Measurements from ENCODE around the gene RAB36.

RAB36 gene

DNA sequence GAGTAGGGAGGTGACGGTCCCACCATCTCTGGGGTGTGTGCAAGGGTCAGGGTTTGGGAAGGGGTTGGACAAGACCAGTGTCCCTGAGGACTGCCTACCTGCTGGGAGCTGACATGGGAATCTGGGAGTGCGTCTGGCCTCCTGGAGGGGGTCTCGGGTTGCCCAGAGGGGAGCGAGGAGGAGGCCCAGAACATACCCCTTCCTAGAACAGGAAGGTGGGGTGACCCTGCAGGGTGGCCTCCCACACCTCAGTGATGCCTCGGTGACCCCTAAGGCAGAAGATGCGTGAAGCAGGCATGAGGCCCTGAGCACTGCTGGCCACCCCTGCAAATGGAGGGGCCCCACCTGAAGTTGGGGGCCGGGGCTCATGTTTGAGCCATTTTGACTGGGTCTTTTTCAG, 29.9 kb upstream of the RAB36 start:
- H3K36me3 ChIP-seq (ENCODE audit: control insufficient read depth in 2 of 2, insufficient read depth in 2 of 2, low read length in 2 of 2), result no peaks in the 10 kb centered on the region
- H3K27ac ChIP-seq (ENCODE audit: low read depth in 2 of 2, low read length in 2 of 2), result no peak overlapping the region
- H3K4me1 ChIP-seq (ENCODE audit: control insufficient read depth in 2 of 2, insufficient read depth in 2 of 2, low read length in 2 of 2), result no peaks in the 10 kb centered on the region
- no peak overlapping the region for H3K9ac ChIP-seq (ENCODE audit: low read depth in 1 of 2, low read length in 2 of 2)
- H3K4me3 ChIP-seq (ENCODE audit: low read length in 2 of 2), result no peak overlapping the region
- no peaks in the 10 kb centered on the region for H3K9me3 ChIP-seq (ENCODE audit: control insufficient read depth in 2 of 2, low read length in 2 of 2)
- no peaks in the 10 kb centered on the region for H3K27me3 ChIP-seq (ENCODE audit: control insufficient read depth in 2 of 2, insufficient read depth in 2 of 2, low read length in 2 of 2)

GRCh38 chr22:23115825-23116494, 29.3 kb upstream of the RAB36 start:
- no peak overlapping the region for H3K9ac ChIP-seq (ENCODE audit: low read depth in 1 of 2, low read length in 2 of 2)
- H3K4me3 ChIP-seq (ENCODE audit: low read length in 2 of 2), result no peak overlapping the region
- no peaks in the 10 kb centered on the region for H3K9me3 ChIP-seq (ENCODE audit: control insufficient read depth in 2 of 2, low read length in 2 of 2)
- no peaks in the 10 kb centered on the region for H3K4me1 ChIP-seq (ENCODE audit: control insufficient read depth in 2 of 2, insufficient read depth in 2 of 2, low read length in 2 of 2)
- H3K27me3 ChIP-seq (ENCODE audit: control insufficient read depth in 2 of 2, insufficient read depth in 2 of 2, low read length in 2 of 2), result no peaks in the 10 kb centered on the region
- H3K36me3 ChIP-seq (ENCODE audit: control insufficient read depth in 2 of 2, insufficient read depth in 2 of 2, low read length in 2 of 2), result no peaks in the 10 kb centered on the region
- no peak overlapping the region for H3K27ac ChIP-seq (ENCODE audit: low read depth in 2 of 2, low read length in 2 of 2)

GRCh38 chr22:23116506-23117263, 28.6 kb upstream of the RAB36 start:
- Histone ChIP-seq H3K9ac (ENCODE audit: low read depth in 1 of 2, low read length in 2 of 2) (no peak overlapping the region), H3K27ac (ENCODE audit: low read depth in 2 of 2, low read length in 2 of 2) (no peak overlapping the region), H3K4me3 (ENCODE audit: low read length in 2 of 2) (no peak overlapping the region), H3K27me3 (ENCODE audit: control insufficient read depth in 2 of 2, insufficient read depth in 2 of 2, low read length in 2 of 2) (no peaks in the 10 kb centered on the region), H3K9me3 (ENCODE audit: control insufficient read depth in 2 of 2, low read length in 2 of 2) (no peaks in the 10 kb centered on the region), H3K36me3 (ENCODE audit: control insufficient read depth in 2 of 2, insufficient read depth in 2 of 2, low read length in 2 of 2) (no peaks in the 10 kb centered on the region), H3K4me1 (ENCODE audit: control insufficient read depth in 2 of 2, insufficient read depth in 2 of 2, low read length in 2 of 2) (no peaks in the 10 kb centered on the region)

- Histone ChIP-seq H3K4me3 (ENCODE audit: low read length in 2 of 2) (no peak overlapping the region), H3K9me3 (ENCODE audit: control insufficient read depth in 2 of 2, low read length in 2 of 2) (no peaks in the 10 kb centered on the region), H3K27ac (ENCODE audit: low read depth in 2 of 2, low read length in 2 of 2) (no peak overlapping the region), H3K4me1 (ENCODE audit: control insufficient read depth in 2 of 2, insufficient read depth in 2 of 2, low read length in 2 of 2) (no peaks in the 10 kb centered on the region), H3K9ac (ENCODE audit: low read depth in 1 of 2, low read length in 2 of 2) (no peak overlapping the region), H3K36me3 (ENCODE audit: control insufficient read depth in 2 of 2, insufficient read depth in 2 of 2, low read length in 2 of 2) (no peaks in the 10 kb centered on the region), H3K27me3 (ENCODE audit: control insufficient read depth in 2 of 2, insufficient read depth in 2 of 2, low read length in 2 of 2) (no peaks in the 10 kb centered on the region)
These were observed 28.0 kb upstream of the RAB36 start for GRCh38 chr22:23117275-23117674.

DNA sequence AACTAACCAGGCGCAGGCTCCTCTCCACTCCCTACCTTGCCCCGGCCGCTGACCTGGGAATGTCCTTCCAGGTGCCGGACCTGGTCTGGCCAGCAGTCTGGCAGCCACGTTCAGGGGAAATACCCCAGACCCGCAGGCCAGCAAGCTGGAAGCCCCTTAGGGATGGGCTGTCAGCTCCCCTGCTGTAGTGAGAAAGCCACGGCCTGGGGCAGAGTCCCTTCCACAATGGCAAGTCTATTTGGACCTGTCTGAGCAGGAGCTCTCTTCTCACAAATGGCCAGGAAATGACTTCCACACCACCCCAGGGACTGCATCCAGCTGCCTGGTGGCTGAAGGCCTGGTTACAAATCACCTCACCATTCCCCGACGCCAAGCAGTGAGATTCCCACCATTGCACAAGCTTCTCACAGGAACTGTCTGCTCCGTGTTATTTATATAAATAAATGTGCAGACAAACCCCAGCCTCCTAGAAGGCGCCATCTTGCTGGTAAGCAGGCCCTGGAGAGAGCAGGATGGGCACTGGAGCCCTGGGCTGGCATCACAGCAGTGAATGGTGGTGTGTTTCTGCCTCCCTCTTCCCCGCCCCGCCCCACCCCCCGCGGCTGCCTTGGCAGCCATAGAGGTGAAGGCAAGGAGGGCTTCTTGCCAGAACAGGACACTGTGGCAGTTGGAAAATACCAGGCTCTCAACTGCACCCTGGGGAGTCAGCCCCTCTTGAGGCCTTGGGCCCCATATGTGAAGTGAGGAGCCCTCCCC, 27.2 kb upstream of the RAB36 start:
- Histone ChIP-seq H3K4me1 (ENCODE audit: control insufficient read depth in 2 of 2, insufficient read depth in 2 of 2, low read length in 2 of 2) (no peaks in the 10 kb centered on the region), H3K36me3 (ENCODE audit: control insufficient read depth in 2 of 2, insufficient read depth in 2 of 2, low read length in 2 of 2) (no peaks in the 10 kb centered on the region), H3K9me3 (ENCODE audit: control insufficient read depth in 2 of 2, low read length in 2 of 2) (no peaks in the 10 kb centered on the region), H3K4me3 (ENCODE audit: low read length in 2 of 2) (no peak overlapping the region), H3K9ac (ENCODE audit: low read depth in 1 of 2, low read length in 2 of 2) (no peak overlapping the region), H3K27ac (ENCODE audit: low read depth in 2 of 2, low read length in 2 of 2) (no peak overlapping the region), H3K27me3 (ENCODE audit: control insufficient read depth in 2 of 2, insufficient read depth in 2 of 2, low read length in 2 of 2) (no peaks in the 10 kb centered on the region)

DNA sequence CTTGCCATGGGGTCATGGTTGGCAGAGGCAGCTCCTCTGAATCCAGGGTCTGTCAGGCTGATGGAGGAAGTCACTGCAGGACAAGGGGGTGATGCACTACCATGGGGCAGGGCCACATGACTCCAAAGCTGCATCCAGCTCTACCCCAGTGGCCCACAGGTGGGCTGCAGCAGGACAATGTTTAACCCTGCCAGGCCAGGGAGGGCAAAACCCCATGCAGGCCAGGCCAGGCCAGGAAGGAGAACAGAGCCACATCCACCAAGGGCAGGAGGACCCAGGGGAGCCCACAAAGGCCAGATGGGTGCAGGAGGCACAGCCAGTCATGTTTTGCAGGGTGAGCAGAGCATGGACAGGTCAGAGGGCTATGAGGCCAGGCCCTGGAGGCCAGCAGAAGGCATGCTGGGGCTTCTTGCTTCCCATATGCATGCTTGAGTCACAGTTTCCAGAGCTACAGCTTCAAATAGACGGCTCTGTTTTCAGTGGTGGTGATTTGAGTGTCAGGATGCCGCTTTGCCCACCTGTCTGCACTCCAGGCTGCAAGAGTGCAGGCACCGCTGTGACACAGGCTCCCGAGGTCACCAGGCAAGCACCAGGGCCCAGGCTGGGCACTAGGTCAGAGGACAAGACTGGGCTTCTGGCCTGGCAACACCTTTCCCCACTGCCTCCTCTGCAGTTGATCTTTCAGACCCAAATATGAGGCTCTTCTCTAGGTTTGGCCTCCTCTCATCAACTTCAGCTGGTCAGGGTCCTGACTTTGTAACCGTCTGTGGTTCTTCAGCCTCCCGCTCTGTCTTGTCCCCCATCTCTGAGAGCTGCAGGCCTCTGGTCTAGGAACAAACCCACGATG, 26.4 kb upstream of the RAB36 start:
- Histone ChIP-seq H3K4me3 (ENCODE audit: low read length in 2 of 2) (no peak overlapping the region), H3K27ac (ENCODE audit: low read depth in 2 of 2, low read length in 2 of 2) (no peak overlapping the region), H3K27me3 (ENCODE audit: control insufficient read depth in 2 of 2, insufficient read depth in 2 of 2, low read length in 2 of 2) (no peaks in the 10 kb centered on the region), H3K36me3 (ENCODE audit: control insufficient read depth in 2 of 2, insufficient read depth in 2 of 2, low read length in 2 of 2) (no peaks in the 10 kb centered on the region), H3K9me3 (ENCODE audit: control insufficient read depth in 2 of 2, low read length in 2 of 2) (no peaks in the 10 kb centered on the region), H3K9ac (ENCODE audit: low read depth in 1 of 2, low read length in 2 of 2) (no peak overlapping the region), H3K4me1 (ENCODE audit: control insufficient read depth in 2 of 2, insufficient read depth in 2 of 2, low read length in 2 of 2) (no peaks in the 10 kb centered on the region)

DNA sequence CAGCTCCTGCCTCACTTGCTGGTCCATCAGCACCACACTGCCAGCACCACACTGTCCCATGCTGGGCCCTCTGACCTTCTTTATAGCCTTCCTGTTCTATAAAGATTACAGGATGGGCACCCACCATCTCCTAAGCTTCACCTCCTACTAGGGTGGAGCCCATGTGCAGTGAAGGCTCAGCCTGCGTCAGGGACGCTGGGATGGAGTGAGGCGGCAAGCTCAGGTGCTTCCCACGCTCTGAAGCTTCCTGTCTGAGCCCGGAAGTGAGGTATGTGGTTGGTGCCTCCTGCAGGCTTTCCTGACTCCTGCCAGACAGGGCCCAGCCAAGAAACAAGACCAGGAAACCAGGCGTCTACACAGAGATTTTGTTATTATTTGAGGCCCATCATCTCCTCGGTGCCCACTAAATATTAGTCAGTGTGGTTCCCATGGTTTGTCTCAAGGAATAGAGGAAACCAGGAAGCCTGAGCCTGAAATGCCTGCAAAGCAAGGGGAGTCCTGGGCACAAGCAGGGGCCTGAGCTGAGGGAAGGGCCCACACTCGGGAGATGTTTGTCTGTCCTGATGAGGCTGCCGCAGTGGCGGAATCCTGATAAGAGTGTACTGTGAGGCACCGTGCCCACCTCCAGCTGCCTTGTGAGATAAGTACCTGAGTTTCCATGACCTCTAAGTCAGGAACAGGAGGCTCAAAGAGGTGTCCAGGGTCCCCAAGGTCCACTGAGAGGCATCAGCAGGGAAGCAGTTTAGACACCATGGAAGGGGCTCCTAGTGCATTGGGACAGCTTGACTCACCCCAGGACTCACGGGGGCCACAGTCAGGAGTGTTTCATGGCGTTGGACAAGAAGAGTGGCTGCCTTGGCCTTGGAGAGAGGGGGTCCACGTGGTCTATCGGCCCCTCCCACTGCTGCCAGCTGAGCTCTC, 25.5 kb upstream of the RAB36 start:
- Histone ChIP-seq H3K4me1 (ENCODE audit: control insufficient read depth in 2 of 2, insufficient read depth in 2 of 2, low read length in 2 of 2) (no peaks in the 10 kb centered on the region), H3K27ac (ENCODE audit: low read depth in 2 of 2, low read length in 2 of 2) (no peak overlapping the region), H3K27me3 (ENCODE audit: control insufficient read depth in 2 of 2, insufficient read depth in 2 of 2, low read length in 2 of 2) (no peaks in the 10 kb centered on the region), H3K36me3 (ENCODE audit: control insufficient read depth in 2 of 2, insufficient read depth in 2 of 2, low read length in 2 of 2) (no peaks in the 10 kb centered on the region), H3K9me3 (ENCODE audit: control insufficient read depth in 2 of 2, low read length in 2 of 2) (no peaks in the 10 kb centered on the region), H3K4me3 (ENCODE audit: low read length in 2 of 2) (no peak overlapping the region), H3K9ac (ENCODE audit: low read depth in 1 of 2, low read length in 2 of 2) (no peak overlapping the region)

GRCh38 chr22:23120415-23120899, 24.8 kb upstream of the RAB36 start:
- Histone ChIP-seq H3K27ac (ENCODE audit: low read depth in 2 of 2, low read length in 2 of 2) (no peak overlapping the region), H3K4me3 (ENCODE audit: low read length in 2 of 2) (no peak overlapping the region), H3K9ac (ENCODE audit: low read depth in 1 of 2, low read length in 2 of 2) (no peak overlapping the region), H3K9me3 (ENCODE audit: control insufficient read depth in 2 of 2, low read length in 2 of 2) (no peaks in the 10 kb centered on the region), H3K36me3 (ENCODE audit: control insufficient read depth in 2 of 2, insufficient read depth in 2 of 2, low read length in 2 of 2) (no peaks in the 10 kb centered on the region), H3K4me1 (ENCODE audit: control insufficient read depth in 2 of 2, insufficient read depth in 2 of 2, low read length in 2 of 2) (no peaks in the 10 kb centered on the region), H3K27me3 (ENCODE audit: control insufficient read depth in 2 of 2, insufficient read depth in 2 of 2, low read length in 2 of 2) (no peaks in the 10 kb centered on the region)

- no peaks in the 10 kb centered on the region for H3K4me1 ChIP-seq (ENCODE audit: control insufficient read depth in 2 of 2, insufficient read depth in 2 of 2, low read length in 2 of 2)
- no peaks in the 10 kb centered on the region for H3K36me3 ChIP-seq (ENCODE audit: control insufficient read depth in 2 of 2, insufficient read depth in 2 of 2, low read length in 2 of 2)
- H3K27ac ChIP-seq (ENCODE audit: low read depth in 2 of 2, low read length in 2 of 2), result no peak overlapping the region
- no peaks in the 10 kb centered on the region for H3K9me3 ChIP-seq (ENCODE audit: control insufficient read depth in 2 of 2, low read length in 2 of 2)
- H3K4me3 ChIP-seq (ENCODE audit: low read length in 2 of 2), result no peak overlapping the region
- no peak overlapping the region for H3K9ac ChIP-seq (ENCODE audit: low read depth in 1 of 2, low read length in 2 of 2)
- no peaks in the 10 kb centered on the region for H3K27me3 ChIP-seq (ENCODE audit: control insufficient read depth in 2 of 2, insufficient read depth in 2 of 2, low read length in 2 of 2)
These were observed 24.3 kb upstream of the RAB36 start for GRCh38 chr22:23121000-23121421.
